ENCODE results near the gene TRIM7.
A peak's percentile ranks its signal among the peaks of the same experiment; 100 is the strongest.
"Not testable (repeated sequence)": the region's sequence is repeated elsewhere in the genome, so short reads cannot be mapped to it uniquely, and the experiment has no call there.

Gene TRIM7

DNA sequence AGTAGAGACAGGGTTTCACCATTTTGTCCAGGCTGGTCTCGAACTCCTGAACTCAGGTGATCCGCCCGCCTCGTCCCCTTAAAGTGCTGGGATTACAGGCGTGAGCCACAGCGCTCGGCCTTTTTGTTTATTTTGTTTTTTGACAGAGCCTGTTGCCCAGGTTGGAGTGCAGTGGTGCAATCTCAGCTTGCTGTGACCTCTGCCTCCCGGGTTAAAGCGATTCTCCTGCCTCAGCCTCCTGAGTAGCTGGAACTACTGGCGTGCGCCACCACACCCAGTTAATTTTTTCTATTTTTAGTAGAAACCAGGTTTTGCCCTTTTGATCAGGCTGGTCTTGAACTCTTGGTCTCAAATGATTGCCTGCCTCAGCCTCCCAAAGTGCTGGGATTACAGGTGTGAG is 5.2 kb upstream of the TRIM7 start:
- not testable (repeated sequence) for DNase-seq; ATAC-seq; H3K27ac Mint-ChIP-seq; H3K36me3 Mint-ChIP-seq (ENCODE audit: low read depth); H3K4me3 Mint-ChIP-seq; H3K9me3 Mint-ChIP-seq
- Mint-ChIP-seq H3K27me3 (peaks cover 22% of the 10 kb centered on the region), H3K4me1 (peaks cover 35% of the 10 kb centered on the region)

DNA sequence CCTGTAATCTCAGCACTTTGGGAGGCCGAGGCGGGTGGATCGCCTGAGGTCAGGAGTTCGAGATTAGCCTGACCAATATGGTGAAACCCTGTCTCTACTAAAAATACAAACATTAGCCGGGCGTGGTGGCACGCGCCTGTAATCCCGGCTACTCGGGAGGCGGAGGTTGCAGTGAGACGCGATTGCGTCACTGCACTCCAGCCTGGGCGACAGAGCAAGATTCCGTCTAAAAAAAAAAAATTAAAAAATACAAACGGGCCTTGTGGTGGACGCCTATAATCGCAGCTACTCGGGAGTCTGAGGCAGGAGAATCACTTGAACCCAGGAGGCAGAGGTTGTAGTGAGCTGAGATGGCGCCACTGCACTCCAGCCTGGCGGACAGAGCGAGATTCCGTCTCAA is 4.0 kb upstream of the TRIM7 start:
- H3K4me3 Mint-ChIP-seq; H3K36me3 Mint-ChIP-seq (ENCODE audit: low read depth); ATAC-seq; H3K9me3 Mint-ChIP-seq; DNase-seq; H3K27ac Mint-ChIP-seq: not testable (repeated sequence)
- peaks cover 37% of the 10 kb centered on the region for H3K4me1 Mint-ChIP-seq
- peaks cover 24% of the 10 kb centered on the region for H3K27me3 Mint-ChIP-seq

- H3K9me3 Mint-ChIP-seq: no peaks in the 10 kb centered on the region
- ATAC-seq (no peak), DNase-seq (no peak)
- peaks cover 37% of the 10 kb centered on the region for H3K4me1 Mint-ChIP-seq
- H3K27ac Mint-ChIP-seq: peak overlapping the region; percentile 95
- H3K27me3 Mint-ChIP-seq: peaks cover 34% of the 10 kb centered on the region
- H3K4me3 Mint-ChIP-seq: peak overlapping the region; percentile 89
- H3K36me3 Mint-ChIP-seq (ENCODE audit: low read depth): peaks cover 9% of the 10 kb centered on the region
These were observed 2.9 kb upstream of the TRIM7 start for GRCh38 chr5:181207960-181208253.

- DNase-seq (peak; percentile 91), ATAC-seq (peak; percentile 80)
- Mint-ChIP-seq H3K27me3 (peaks cover 36% of the 10 kb centered on the region), H3K4me3 (peak overlapping the region; percentile 89), H3K9me3 (no peaks in the 10 kb centered on the region), H3K36me3 (ENCODE audit: low read depth) (peaks cover 9% of the 10 kb centered on the region), H3K27ac (peak overlapping the region; percentile 95), H3K4me1 (peaks cover 35% of the 10 kb centered on the region)
These were observed 2.4 kb upstream of the TRIM7 start for GRCh38 chr5:181207214-181207959.

DNA sequence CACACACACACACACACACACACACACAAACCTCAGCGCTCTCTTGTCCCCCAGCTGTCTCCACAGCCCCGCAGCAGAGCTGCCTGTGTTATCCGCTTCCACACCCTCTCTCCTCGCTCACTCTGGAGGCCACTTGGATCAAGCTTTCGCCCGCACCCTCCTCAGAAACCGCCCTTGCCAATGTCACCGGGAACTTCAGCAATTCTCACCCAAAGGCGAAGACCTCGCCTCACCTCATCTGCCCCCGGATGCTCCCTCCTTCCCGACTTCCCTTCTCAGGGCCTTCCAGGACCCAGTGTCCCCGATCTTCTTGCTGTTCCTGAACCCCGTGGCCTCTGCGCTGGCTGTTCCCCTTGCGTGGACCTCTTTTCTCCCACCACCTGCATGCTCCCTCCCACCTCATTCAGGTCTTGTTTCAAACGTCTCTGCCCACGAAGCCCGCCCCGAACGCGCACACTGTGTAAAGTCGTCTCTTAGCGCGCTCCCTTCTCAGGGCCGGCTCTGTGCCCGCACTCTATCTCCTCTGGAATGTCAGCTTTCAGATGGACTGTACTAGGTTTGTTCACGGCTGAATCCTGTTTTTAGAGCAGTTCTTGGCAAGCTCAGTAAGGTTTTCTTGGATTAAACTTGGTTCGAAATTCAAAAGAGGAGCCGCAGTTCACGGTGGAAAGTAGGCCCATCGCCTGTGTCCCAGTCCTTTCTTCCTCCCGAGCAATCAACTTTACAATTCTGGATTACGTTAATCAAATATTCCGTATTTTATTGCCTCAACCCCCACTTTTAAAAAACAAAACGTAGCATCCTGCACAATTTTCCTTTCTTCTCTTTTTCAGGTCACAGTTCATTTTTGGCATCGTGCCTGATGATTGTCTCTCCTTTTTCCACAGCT is 1.0 kb upstream of the TRIM7 start:
- Mint-ChIP-seq H3K4me3 (peak overlapping the region; percentile 89), H3K9me3 (no peaks in the 10 kb centered on the region), H3K4me1 (peaks cover 34% of the 10 kb centered on the region), H3K36me3 (ENCODE audit: low read depth) (peaks cover 9% of the 10 kb centered on the region), H3K27me3 (peaks cover 39% of the 10 kb centered on the region), H3K27ac (peak overlapping the region; percentile 95)
- no peak for ATAC-seq
- no peak for DNase-seq

DNA sequence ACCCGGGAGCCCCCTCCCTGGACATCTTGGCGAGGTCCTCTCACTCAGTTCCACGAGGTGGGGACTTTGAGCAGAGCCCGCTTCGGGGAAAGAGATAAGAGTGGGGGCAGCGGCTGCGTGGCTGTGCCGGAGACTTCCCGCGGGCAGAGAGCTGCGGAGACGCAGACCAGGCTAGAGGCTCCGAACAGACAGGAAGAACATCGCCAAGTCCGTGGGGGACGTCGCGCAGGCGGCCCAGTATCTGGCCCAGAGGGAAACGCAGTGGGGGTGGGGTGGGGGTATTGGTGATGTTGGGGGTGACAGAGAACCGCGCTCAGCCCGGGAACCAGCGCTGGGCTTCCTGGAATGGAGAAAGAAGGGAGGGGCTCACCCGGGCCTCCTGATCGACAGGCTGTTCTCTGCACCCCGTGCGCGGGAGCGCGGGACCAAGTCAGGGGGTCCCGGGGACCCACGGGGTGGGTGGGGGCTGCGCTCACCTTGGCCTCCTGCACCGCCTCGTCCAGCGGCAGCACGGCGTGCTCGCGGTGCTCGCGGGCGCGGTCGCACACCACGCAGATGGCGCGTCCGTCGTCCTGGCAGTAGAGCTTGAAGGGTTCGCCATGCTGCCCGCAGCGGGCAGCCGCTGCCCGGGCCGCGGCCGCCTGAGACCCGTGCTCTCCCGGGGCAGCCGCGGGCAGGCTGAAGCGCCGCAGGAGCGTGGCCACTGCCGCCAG is 727 bp downstream of the TRIM7 start:
- peaks cover 9% of the 10 kb centered on the region for H3K36me3 Mint-ChIP-seq (ENCODE audit: low read depth)
- H3K9me3 Mint-ChIP-seq: no peaks in the 10 kb centered on the region
- H3K4me3 Mint-ChIP-seq: peak overlapping the region; percentile 77
- peaks cover 43% of the 10 kb centered on the region for H3K27me3 Mint-ChIP-seq
- no peak for DNase-seq
- ATAC-seq: no peak
- peaks cover 32% of the 10 kb centered on the region for H3K4me1 Mint-ChIP-seq
- no peak overlapping the region for H3K27ac Mint-ChIP-seq

GRCh38 chr5:181203777-181204112 is 1.3 kb downstream of the TRIM7 start:
- H3K36me3 Mint-ChIP-seq (ENCODE audit: low read depth): peaks cover 9% of the 10 kb centered on the region
- ATAC-seq: no peak
- H3K4me1 Mint-ChIP-seq: peaks cover 32% of the 10 kb centered on the region

DNA sequence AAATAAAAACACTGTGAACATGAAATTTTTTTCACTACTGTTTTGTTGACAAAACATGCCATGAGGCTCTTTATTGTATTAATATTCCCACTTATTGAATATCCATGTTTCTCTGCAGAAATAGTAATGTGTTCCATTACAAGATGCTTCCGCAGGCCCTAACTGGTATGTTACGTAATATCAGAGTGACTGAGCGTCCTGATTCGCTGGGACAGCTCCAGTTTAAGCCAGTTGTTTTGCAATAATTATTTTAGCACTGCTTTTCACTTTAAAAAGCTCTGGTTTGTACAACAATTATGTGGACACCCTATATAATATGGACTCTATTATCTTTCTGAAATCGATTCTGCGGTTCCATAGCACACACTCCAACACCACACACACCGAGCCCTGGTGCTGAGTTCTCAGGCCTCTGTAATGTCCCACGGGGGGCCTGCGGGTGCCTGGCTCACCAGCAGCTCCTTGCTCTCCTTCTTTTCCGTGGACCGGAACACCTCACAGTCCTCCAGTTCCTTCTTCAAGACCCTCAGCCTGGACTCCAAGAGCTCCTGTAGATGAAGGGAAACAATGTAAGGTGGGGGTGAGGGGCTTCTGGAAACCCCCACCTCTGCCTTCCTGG is 1.8 kb downstream of the TRIM7 start:
- no peaks in the 10 kb centered on the region for H3K9me3 Mint-ChIP-seq
- H3K4me3 Mint-ChIP-seq: peak overlapping the region; percentile 77
- peaks cover 9% of the 10 kb centered on the region for H3K36me3 Mint-ChIP-seq (ENCODE audit: low read depth)
- DNase-seq: no peak
- H3K27me3 Mint-ChIP-seq: peaks cover 43% of the 10 kb centered on the region
- H3K27ac Mint-ChIP-seq: no peak overlapping the region
- ATAC-seq: no peak
- peaks cover 29% of the 10 kb centered on the region for H3K4me1 Mint-ChIP-seq

More at GRCh38 chr5:181203777-181204112, 1.3 kb downstream of the TRIM7 start:
- no peaks in the 10 kb centered on the region for H3K9me3 Mint-ChIP-seq
- peak overlapping the region; percentile 77 for H3K4me3 Mint-ChIP-seq
- no peak for DNase-seq
- H3K27ac Mint-ChIP-seq: no peak overlapping the region
- peaks cover 43% of the 10 kb centered on the region for H3K27me3 Mint-ChIP-seq

GRCh38 chr5:181200816-181201215 is 4.2 kb downstream of the TRIM7 start:
- H3K27me3 Mint-ChIP-seq: peaks cover 27% of the 10 kb centered on the region
- ATAC-seq (no peak), DNase-seq (no peak)
- peaks cover 7% of the 10 kb centered on the region for H3K4me1 Mint-ChIP-seq
- H3K36me3 Mint-ChIP-seq (ENCODE audit: low read depth): no peaks in the 10 kb centered on the region
- H3K9me3 Mint-ChIP-seq: no peaks in the 10 kb centered on the region
- H3K4me3 Mint-ChIP-seq: no peak overlapping the region
- no peak overlapping the region for H3K27ac Mint-ChIP-seq

GRCh38 chr5:181199881-181200638 is 4.9 kb downstream of the TRIM7 start:
- Mint-ChIP-seq H3K27ac (no peak overlapping the region), H3K4me3 (no peak overlapping the region), H3K27me3 (peaks cover 21% of the 10 kb centered on the region), H3K36me3 (ENCODE audit: low read depth) (no peaks in the 10 kb centered on the region), H3K9me3 (no peaks in the 10 kb centered on the region), H3K4me1 (peaks cover 3% of the 10 kb centered on the region)
- no peak for ATAC-seq
- no peak for DNase-seq

DNA sequence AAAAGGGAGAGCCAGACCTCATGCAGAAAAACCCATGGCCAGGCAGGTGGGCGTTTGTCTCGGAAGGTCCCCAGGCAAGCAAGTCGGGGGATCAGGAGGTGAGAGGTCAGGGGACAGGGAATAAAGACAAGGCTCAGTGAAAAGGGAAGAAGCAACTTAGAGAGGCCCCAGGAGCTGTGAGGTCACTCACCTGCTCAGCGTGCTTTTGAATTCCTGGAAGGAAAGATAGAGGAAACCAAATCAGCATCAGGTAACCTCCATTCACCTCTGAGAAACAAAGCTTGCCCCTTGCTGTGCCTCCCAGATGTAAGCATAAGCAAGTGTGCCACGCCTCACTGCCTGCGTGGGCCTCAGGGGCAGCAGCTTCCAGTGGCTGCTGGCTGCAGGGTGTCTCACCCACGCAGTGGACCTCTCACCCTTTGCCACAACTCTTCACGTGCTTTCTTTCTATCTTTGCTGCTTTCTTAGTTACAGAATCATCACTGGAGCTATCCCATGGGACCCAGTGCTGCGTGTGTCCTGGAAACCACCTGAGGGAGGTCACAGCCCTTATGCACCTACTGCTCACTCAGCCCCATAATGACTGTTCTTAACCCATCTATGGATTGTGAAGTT is 6.0 kb downstream of the TRIM7 start:
- H3K4me3 Mint-ChIP-seq: no peak overlapping the region
- no peak overlapping the region for H3K27ac Mint-ChIP-seq
- no peak for ATAC-seq

GRCh38 chr5:181198106-181198685 is 6.8 kb downstream of the TRIM7 start:
- no peaks in the 10 kb centered on the region for H3K36me3 Mint-ChIP-seq (ENCODE audit: low read depth)
- H3K27me3 Mint-ChIP-seq: peaks cover 12% of the 10 kb centered on the region
- H3K4me1 Mint-ChIP-seq: peaks cover 3% of the 10 kb centered on the region
- no peak for DNase-seq
- no peak overlapping the region for H3K27ac Mint-ChIP-seq
- ATAC-seq: peak; percentile 12
- no peaks in the 10 kb centered on the region for H3K9me3 Mint-ChIP-seq
- no peak overlapping the region for H3K4me3 Mint-ChIP-seq

More for the DNA sequence above, 6.0 kb downstream of the TRIM7 start:
- H3K9me3 Mint-ChIP-seq: no peaks in the 10 kb centered on the region
- peaks cover under 1% of the 10 kb centered on the region for H3K4me1 Mint-ChIP-seq
- peaks cover 19% of the 10 kb centered on the region for H3K27me3 Mint-ChIP-seq
- no peaks in the 10 kb centered on the region for H3K36me3 Mint-ChIP-seq (ENCODE audit: low read depth)
- no peak for DNase-seq

DNA sequence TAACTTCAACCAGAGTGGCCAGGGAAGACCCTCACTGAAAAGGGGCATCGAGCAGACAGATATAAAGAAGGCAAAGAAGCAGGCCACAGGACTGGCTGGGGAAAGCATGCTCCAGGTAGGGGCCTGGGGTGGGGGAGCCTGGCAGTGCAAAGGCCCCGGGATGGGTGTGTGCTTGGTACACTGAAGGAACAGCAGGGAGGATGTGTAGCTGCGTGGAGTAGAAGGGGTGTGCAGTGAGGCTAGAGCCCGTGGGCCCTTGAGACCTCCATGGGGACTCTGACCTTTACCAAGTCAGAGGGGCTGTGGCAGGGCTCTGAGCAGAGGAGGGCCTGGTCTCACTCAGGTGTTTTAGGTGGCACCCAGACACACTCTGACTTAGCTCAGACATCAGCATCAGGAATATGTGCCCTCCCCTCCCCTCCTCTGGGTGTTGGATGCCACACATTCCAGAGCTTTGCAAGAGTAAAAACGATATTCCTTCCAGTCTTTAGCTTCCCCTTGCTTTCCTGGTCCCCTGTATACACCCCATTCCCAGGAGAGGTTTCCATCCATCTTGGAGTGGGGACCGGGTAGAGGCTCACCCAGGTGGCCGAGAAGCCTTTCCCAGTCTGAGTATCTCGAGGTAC is 7.6 kb downstream of the TRIM7 start:
- H3K27me3 Mint-ChIP-seq: peaks cover 7% of the 10 kb centered on the region
- no peak for ATAC-seq

More for the DNA sequence above, 7.6 kb downstream of the TRIM7 start:
- Mint-ChIP-seq H3K9me3 (no peaks in the 10 kb centered on the region), H3K4me3 (no peak overlapping the region), H3K4me1 (peaks cover 11% of the 10 kb centered on the region), H3K27ac (no peak overlapping the region), H3K36me3 (ENCODE audit: low read depth) (peaks cover 2% of the 10 kb centered on the region)
- DNase-seq: no peak
